Vagina (tissue), 2 donors: Measurements from ENCODE around the gene MT1B. TPM values are rescaled to one million over a fixed set of nuclear protein-coding genes. Genes with fewer than 3 reads are reported as not detected.
A peak's percentile ranks its signal among the peaks of the same experiment; 100 is the strongest.

Source experiments
- DNase-seq, 2 donors: peaks; one replicate each; pipeline ENCODE4 v3.0.0-alpha.2; 2017; ENCODE audit errors: extremely low spot score in 2 of 2
- H3K27ac ChIP-seq: fragments of 200-600 bp; sonication (generic); one replicate; pipeline ENCODE4 v1.5.1; 2019
- H3K27me3 ChIP-seq: fragments of 200-600 bp; sonication (generic); one replicate; pipeline ENCODE4 v1.5.1; 2019
- H3K36me3 ChIP-seq, 2 donors: fragments of 200-600 bp; sonication (generic); one replicate each; pipeline ENCODE4 v1.5.1; 2017 to 2019
- H3K4me1 ChIP-seq: fragments of 200-600 bp; sonication (generic); one replicate; pipeline ENCODE4 v1.5.1; 2019
- H3K4me3 ChIP-seq, 2 donors: fragments of 200-600 bp; sonication (generic); 1 replicate in 1 of 2; 2 replicates in 1 of 2; pipeline ENCODE4 v1.5.1; 2016 to 2019
- H3K9me3 ChIP-seq: fragments of 200-600 bp; sonication (generic); one replicate; pipeline ENCODE4 v1.5.1; 2019
- POLR2A ChIP-seq, 2 donors: fragments of 450-650 bp; IDR thresholded peaks; one replicate each; pipeline ENCODE4 v1.6.1; 2017; ENCODE audit warnings: antibody characterized with exemption in 2 of 2, mild to moderate bottlenecking in 2 of 2, moderate library complexity in 2 of 2
- POLR2AphosphoS5 ChIP-seq, 2 donors: sonication (generic); formaldehyde crosslinking; IDR thresholded peaks; one replicate each; pipeline ENCODE4 v1.9.0; 2017; ENCODE audit warnings: antibody characterized with exemption in 2 of 2, mild to moderate bottlenecking in 2 of 2, low read depth in 1 of 2; ENCODE audit not compliant: insufficient read depth in 1 of 2
- intact Hi-C: fragments of 100-400 bp; cut with DNase I; formaldehyde crosslinking; loops from one replicate; pipeline ENCODE4 v1.15.1; 2023
- total RNA-seq: library from RNA; depleted of rRNA; stranded (reverse); fragments of >200 nt; gene quantifications from one replicate; pipeline ENCODE4 v1.2.3, GENCODE V29; 2016
- TF ChIP-seq, protein P1 (sequence below), 3 experiments: fragments of 450-650 bp in 2 of 3; fragments of 200-600 bp in 1 of 3; sonication (generic) in 1 of 3; IDR thresholded peaks; one replicate each; pipeline ENCODE4 v1.5.1; 2017 to 2019; ENCODE audit warnings: antibody characterized with exemption in 3 of 3, mild to moderate bottlenecking in 2 of 3, moderate library complexity in 2 of 3

The MT1B gene
- total RNA-seq, 1 donor from 2014 or later = not detected

GRCh38 chr16:56613706-56614105, 38.0 kb upstream of the MT1B start:
- Histone ChIP-seq H3K4me3 (no peak overlapping the region), H3K36me3 (no peaks in the 10 kb centered on the region), H3K27me3 (no peaks in the 10 kb centered on the region), H3K9me3 (no peaks in the 10 kb centered on the region), H3K4me1 (peaks cover 41% of the 10 kb centered on the region), H3K27ac (no peak overlapping the region)
- TF ChIP-seq POLR2A (IDR thresholded peaks at IDR 0.05) = no peak
- no peak for DNase-seq
- intact Hi-C loops = no loop called here

- no peak for DNase-seq
- Histone ChIP-seq H3K27ac (no peak overlapping the region), H3K9me3 (no peaks in the 10 kb centered on the region), H3K4me1 (peaks cover 40% of the 10 kb centered on the region), H3K27me3 (no peaks in the 10 kb centered on the region), H3K4me3 (no peak overlapping the region), H3K36me3 (no peaks in the 10 kb centered on the region)
- TF ChIP-seq, protein P1, sequence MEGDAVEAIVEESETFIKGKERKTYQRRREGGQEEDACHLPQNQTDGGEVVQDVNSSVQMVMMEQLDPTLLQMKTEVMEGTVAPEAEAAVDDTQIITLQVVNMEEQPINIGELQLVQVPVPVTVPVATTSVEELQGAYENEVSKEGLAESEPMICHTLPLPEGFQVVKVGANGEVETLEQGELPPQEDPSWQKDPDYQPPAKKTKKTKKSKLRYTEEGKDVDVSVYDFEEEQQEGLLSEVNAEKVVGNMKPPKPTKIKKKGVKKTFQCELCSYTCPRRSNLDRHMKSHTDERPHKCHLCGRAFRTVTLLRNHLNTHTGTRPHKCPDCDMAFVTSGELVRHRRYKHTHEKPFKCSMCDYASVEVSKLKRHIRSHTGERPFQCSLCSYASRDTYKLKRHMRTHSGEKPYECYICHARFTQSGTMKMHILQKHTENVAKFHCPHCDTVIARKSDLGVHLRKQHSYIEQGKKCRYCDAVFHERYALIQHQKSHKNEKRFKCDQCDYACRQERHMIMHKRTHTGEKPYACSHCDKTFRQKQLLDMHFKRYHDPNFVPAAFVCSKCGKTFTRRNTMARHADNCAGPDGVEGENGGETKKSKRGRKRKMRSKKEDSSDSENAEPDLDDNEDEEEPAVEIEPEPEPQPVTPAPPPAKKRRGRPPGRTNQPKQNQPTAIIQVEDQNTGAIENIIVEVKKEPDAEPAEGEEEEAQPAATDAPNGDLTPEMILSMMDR (IDR thresholded peaks at IDR 0.05) = no peak
- TF ChIP-seq POLR2A (IDR thresholded peaks at IDR 0.05) (no peak), POLR2AphosphoS5 (IDR thresholded peaks at IDR 0.05; ENCODE audit: insufficient read depth in 1 of 2, low read depth in 1 of 2) (no peak)
- intact Hi-C loops = no loop called here
These were observed 37.1 kb upstream of the MT1B start for GRCh38 chr16:56614549-56614991.

DNA sequence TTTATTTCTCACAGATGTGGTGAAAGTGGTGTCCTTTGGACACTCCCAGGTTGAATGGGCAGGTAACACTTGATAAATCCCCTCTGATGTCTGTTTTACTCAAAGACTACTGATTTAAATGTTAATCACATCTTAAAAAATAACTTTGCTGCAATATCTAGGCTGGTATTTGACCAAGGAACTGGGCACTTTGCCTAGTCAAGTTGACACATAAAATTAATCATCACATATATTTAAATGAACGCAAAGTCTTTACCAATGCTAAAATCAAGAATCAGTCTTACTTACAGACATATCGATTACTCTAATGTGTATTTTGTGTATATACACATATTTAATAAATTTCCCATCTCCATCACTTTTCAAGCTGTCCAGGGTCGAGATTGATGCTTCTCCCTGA, 36.3 kb upstream of the MT1B start:
- Histone ChIP-seq H3K4me1 (peaks cover 32% of the 10 kb centered on the region), H3K36me3 (no peaks in the 10 kb centered on the region), H3K27ac (no peak overlapping the region), H3K9me3 (no peaks in the 10 kb centered on the region), H3K4me3 (no peak overlapping the region), H3K27me3 (no peaks in the 10 kb centered on the region)
- DNase-seq = no peak
- intact Hi-C loops = no loop called here
- TF ChIP-seq POLR2AphosphoS5 (IDR thresholded peaks at IDR 0.05; ENCODE audit: insufficient read depth in 1 of 2, low read depth in 1 of 2) = no peak
- TF ChIP-seq, protein P1 (IDR thresholded peaks at IDR 0.05) = no peak
- no peak for TF ChIP-seq POLR2A (IDR thresholded peaks at IDR 0.05)

GRCh38 chr16:56616608-56617211, 35.0 kb upstream of the MT1B start:
- H3K4me1 ChIP-seq = peaks cover 19% of the 10 kb centered on the region
- H3K36me3 ChIP-seq = no peaks in the 10 kb centered on the region
- TF ChIP-seq, protein P1 (IDR thresholded peaks at IDR 0.05) = no peak
- no peak for TF ChIP-seq POLR2AphosphoS5 (IDR thresholded peaks at IDR 0.05; ENCODE audit: insufficient read depth in 1 of 2, low read depth in 1 of 2)
- no peak for TF ChIP-seq POLR2A (IDR thresholded peaks at IDR 0.05)
- DNase-seq = no peak
- intact Hi-C loops = no loop called here
- no peaks in the 10 kb centered on the region for H3K9me3 ChIP-seq
- peak overlapping the region; percentile 30 to 52 for H3K4me3 ChIP-seq
- peak overlapping the region; percentile 53 for H3K27ac ChIP-seq
- H3K27me3 ChIP-seq = no peaks in the 10 kb centered on the region

GRCh38 chr16:56617212-56618085, 34.2 kb upstream of the MT1B start:
- DNase-seq = no peak
- intact Hi-C loops = no loop called here
- Histone ChIP-seq H3K27ac (peak overlapping the region; percentile 53), H3K9me3 (no peaks in the 10 kb centered on the region), H3K4me3 (peak overlapping the region; percentile 30 to 52), H3K4me1 (peaks cover 17% of the 10 kb centered on the region), H3K27me3 (no peaks in the 10 kb centered on the region), H3K36me3 (no peaks in the 10 kb centered on the region)
- TF ChIP-seq POLR2AphosphoS5 (IDR thresholded peaks at IDR 0.05; ENCODE audit: insufficient read depth in 1 of 2, low read depth in 1 of 2) (peak in 1 of 2 donors; percentile 84), POLR2A (IDR thresholded peaks at IDR 0.05) (peak in 1 of 2 donors; percentile 5)
- TF ChIP-seq, protein P1 (IDR thresholded peaks at IDR 0.05) = peak in 1 of 3 experiments; percentile 14
